OCI-LY7 (cell line): ENCODE measurements around the gene OR10K1. TPM values are rescaled to one million over a fixed set of nuclear protein-coding genes. Genes with fewer than 3 reads are reported as not detected.

Experiments used
- BruUV-seq: library from RNA; stranded (reverse); fragments of 400-500 nt; replicated peaks from 2 replicates; lab custom pipeline; 2021; lab: Mats Ljungman, UMichigan
- CTCF ChIA-PET: fragments of 300-600 bp; sonication (Branson Sonifier 250); formaldehyde crosslinking; loops from one replicate; lab custom pipeline; 2022; ENCODE audit warnings: antibody characterized with exemption; ENCODE audit not compliant: unreplicated experiment; lab: Charles Lee
- POLR2A ChIA-PET: fragments of 300-600 bp; sonication (Branson Sonifier 250); formaldehyde crosslinking; loops from one replicate; lab custom pipeline; 2022; ENCODE audit warnings: antibody characterized with exemption; lab: Charles Lee
- DNase-seq: peaks from one replicate; pipeline ENCODE4 v3.0.0-alpha.2; 2015; ENCODE audit warnings: low spot score
- H2AFZ ChIP-seq: fragments of 200-600 bp; sonication (generic), shearing (Covaris generic); 2 replicates; pipeline ENCODE4 v1.6.1; 2014; ENCODE audit warnings: mild to moderate bottlenecking, antibody characterized with exemption, low read length, moderate library complexity
- H3K27ac ChIP-seq: fragments of 200-600 bp; sonication (generic); 2 replicates; pipeline ENCODE4 v1.5.1; 2014; ENCODE audit warnings: mixed run types, low read depth, mild to moderate bottlenecking, moderate library complexity, low read length, inconsistent platforms; ENCODE audit not compliant: poor library complexity, severe bottlenecking
- H3K36me3 ChIP-seq: fragments of 200-600 bp; sonication (generic); 2 replicates; pipeline ENCODE4 v1.6.1; 2014; ENCODE audit warnings: mild to moderate bottlenecking, antibody characterized with exemption, low read length, moderate library complexity, mixed read lengths; ENCODE audit not compliant: insufficient read depth
- H3K4me1 ChIP-seq: fragments of 200-600 bp; sonication (generic); 2 replicates; pipeline ENCODE4 v1.5.1; 2014; ENCODE audit warnings: mild to moderate bottlenecking, low read length; ENCODE audit not compliant: insufficient read depth, poor library complexity, severe bottlenecking
- H3K4me2 ChIP-seq: fragments of 200-600 bp; sonication (generic); 2 replicates; pipeline ENCODE4 v1.6.1; 2014; ENCODE audit warnings: mild to moderate bottlenecking, low read length
- H3K4me3 ChIP-seq: fragments of 200-600 bp; sonication (generic); 2 replicates; pipeline ENCODE4 v1.5.1; 2014; ENCODE audit warnings: mild to moderate bottlenecking, low read depth, low read length; ENCODE audit not compliant: poor library complexity, severe bottlenecking
- H3K79me2 ChIP-seq: fragments of 200-600 bp; sonication (generic); 2 replicates; pipeline ENCODE4 v1.6.1; 2016; ENCODE audit warnings: low read depth, mild to moderate bottlenecking, low read length, moderate library complexity, mixed read lengths; ENCODE audit not compliant: insufficient read depth
- H3K9me2 ChIP-seq: fragments of 200-600 bp; sonication (generic); 2 replicates; pipeline ENCODE4 v1.6.1; 2016; ENCODE audit warnings: mild to moderate bottlenecking, low read length, mixed read lengths; ENCODE audit not compliant: insufficient read depth
- H3K9me3 ChIP-seq: fragments of 200-600 bp; sonication (generic); 2 replicates; pipeline ENCODE4 v1.6.1; 2014; ENCODE audit warnings: mild to moderate bottlenecking, mixed run types, low read length, mixed read lengths
- H4K20me1 ChIP-seq: fragments of 200-600 bp; sonication (generic); 2 replicates; pipeline ENCODE4 v1.6.1; 2014; ENCODE audit warnings: mild to moderate bottlenecking, antibody characterized with exemption, low read length, moderate library complexity, mixed read lengths; ENCODE audit not compliant: insufficient read depth
- EZH2phosphoT487 ChIP-seq: fragments of 200-600 bp; sonication (generic); IDR thresholded peaks from 2 replicates; pipeline ENCODE4 v1.6.1; 2018; ENCODE audit warnings: low read depth, borderline replicate concordance, mild to moderate bottlenecking, mixed run types, antibody characterized with exemption, low read length, moderate library complexity, mixed read lengths
- intact Hi-C: fragments of 100-400 bp; cut with micrococcal nuclease; formaldehyde crosslinking; loops from one replicate; pipeline ENCODE4 v1.10.0; 2022; ENCODE audit not compliant: unreplicated experiment
- total RNA-seq, 2 experiments: library from RNA; depleted of rRNA in 1 of 2; stranded (reverse); fragments of >200 nt in 1 of 2; shearing (Covaris generic) in 1 of 2; gene quantifications; 2 replicates each; pipeline ENCODE4 v1.2.3, GENCODE V29; 2014 to 2022
- TF ChIP-seq, protein P1 (sequence below): fragments of 200-600 bp; sonication (generic); conservative IDR thresholded peaks from 2 replicates; pipeline ENCODE4 v1.5.1; 2014; ENCODE audit warnings: mild to moderate bottlenecking, antibody characterized with exemption, low read length, moderate library complexity, mixed read lengths

Gene OR10K1
- total RNA-seq, 2 experiments from 2014 or later, result not detected

DNA sequence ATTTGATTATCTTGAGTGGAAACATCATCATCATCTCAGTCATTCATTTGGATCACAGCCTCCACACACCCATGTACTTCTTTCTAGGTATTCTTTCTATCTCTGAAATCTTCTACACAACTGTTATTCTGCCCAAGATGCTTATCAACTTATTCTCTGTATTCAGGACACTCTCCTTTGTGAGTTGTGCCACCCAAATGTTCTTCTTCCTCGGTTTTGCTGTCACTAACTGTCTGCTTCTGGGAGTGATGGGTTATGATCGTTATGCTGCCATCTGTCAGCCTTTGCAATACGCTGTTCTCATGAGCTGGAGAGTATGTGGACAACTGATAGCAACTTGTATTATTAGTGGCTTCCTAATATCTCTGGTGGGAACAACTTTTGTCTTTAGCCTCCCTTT, 29.7 kb downstream of the OR10K1 start:
- H3K36me3 ChIP-seq, result no peaks in the 10 kb centered on the region
- TF ChIP-seq, protein P1, sequence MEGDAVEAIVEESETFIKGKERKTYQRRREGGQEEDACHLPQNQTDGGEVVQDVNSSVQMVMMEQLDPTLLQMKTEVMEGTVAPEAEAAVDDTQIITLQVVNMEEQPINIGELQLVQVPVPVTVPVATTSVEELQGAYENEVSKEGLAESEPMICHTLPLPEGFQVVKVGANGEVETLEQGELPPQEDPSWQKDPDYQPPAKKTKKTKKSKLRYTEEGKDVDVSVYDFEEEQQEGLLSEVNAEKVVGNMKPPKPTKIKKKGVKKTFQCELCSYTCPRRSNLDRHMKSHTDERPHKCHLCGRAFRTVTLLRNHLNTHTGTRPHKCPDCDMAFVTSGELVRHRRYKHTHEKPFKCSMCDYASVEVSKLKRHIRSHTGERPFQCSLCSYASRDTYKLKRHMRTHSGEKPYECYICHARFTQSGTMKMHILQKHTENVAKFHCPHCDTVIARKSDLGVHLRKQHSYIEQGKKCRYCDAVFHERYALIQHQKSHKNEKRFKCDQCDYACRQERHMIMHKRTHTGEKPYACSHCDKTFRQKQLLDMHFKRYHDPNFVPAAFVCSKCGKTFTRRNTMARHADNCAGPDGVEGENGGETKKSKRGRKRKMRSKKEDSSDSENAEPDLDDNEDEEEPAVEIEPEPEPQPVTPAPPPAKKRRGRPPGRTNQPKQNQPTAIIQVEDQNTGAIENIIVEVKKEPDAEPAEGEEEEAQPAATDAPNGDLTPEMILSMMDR, result no peak
- TF ChIP-seq EZH2phosphoT487, result no peak
- DNase-seq, result no peak
- H3K9me2 ChIP-seq, result no peaks in the 10 kb centered on the region
- H3K27ac ChIP-seq, result no peak overlapping the region
- POLR2A ChIA-PET, result no interaction called here
- CTCF ChIA-PET, result no interaction called here
- H4K20me1 ChIP-seq, result no peaks in the 10 kb centered on the region
- no peaks in the 10 kb centered on the region for H3K4me1 ChIP-seq
- intact Hi-C loops, result loop anchor here (10.0 kb wide), 1 partner anchor 287 kb away; no protein-coding TSS in a partner anchor
- H3K4me3 ChIP-seq, result no peak overlapping the region
- H3K4me2 ChIP-seq, result no peak overlapping the region
- H3K79me2 ChIP-seq, result no peaks in the 10 kb centered on the region
- no peaks in the 10 kb centered on the region for H3K9me3 ChIP-seq
- no TSS peak for BruUV-seq
- H2AFZ ChIP-seq, result no peak overlapping the region

DNA sequence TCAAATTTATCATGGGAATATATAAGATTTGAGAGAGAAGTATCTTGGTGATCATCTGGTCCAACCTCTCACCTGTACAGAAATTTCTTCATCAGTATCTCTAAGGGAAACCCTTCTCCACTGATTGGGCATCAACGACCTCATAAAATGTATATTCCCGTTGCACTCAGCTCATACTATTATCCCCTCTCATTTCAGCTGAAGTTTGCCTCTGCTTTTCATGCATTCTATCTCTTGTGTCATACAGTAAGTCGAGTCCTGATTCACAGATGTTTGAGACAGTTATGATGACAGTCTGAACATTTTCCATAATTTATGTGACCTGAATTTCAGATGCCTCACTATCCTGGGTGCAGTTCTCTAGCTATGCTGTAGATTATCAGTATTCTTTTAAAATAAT, 31.4 kb downstream of the OR10K1 start:
- CTCF ChIA-PET, result no interaction called here
- intact Hi-C loops, result loop anchor here (10.0 kb wide), 1 partner anchor 288 kb away; no protein-coding TSS in a partner anchor
- DNase-seq, result no peak
- no peak overlapping the region for H3K4me2 ChIP-seq
- TF ChIP-seq EZH2phosphoT487, result no peak
- TF ChIP-seq, protein P1, result no peak
- H3K79me2 ChIP-seq, result no peaks in the 10 kb centered on the region
- no peak overlapping the region for H3K4me3 ChIP-seq
- H4K20me1 ChIP-seq, result no peaks in the 10 kb centered on the region
- POLR2A ChIA-PET, result interaction anchor here (0.6 kb wide), 1 partner anchor 271 kb away, joined by 3 read pairs; no protein-coding TSS in a partner anchor
- no peaks in the 10 kb centered on the region for H3K9me3 ChIP-seq
- no peak overlapping the region for H2AFZ ChIP-seq
- H3K9me2 ChIP-seq, result 0 out of 2 replicates have a peak, but pooled peaks cover 3% of the 10 kb centered on the region
- H3K4me1 ChIP-seq, result no peaks in the 10 kb centered on the region
- no peaks in the 10 kb centered on the region for H3K36me3 ChIP-seq
- BruUV-seq, result no TSS peak
- H3K27ac ChIP-seq, result no peak overlapping the region

DNA sequence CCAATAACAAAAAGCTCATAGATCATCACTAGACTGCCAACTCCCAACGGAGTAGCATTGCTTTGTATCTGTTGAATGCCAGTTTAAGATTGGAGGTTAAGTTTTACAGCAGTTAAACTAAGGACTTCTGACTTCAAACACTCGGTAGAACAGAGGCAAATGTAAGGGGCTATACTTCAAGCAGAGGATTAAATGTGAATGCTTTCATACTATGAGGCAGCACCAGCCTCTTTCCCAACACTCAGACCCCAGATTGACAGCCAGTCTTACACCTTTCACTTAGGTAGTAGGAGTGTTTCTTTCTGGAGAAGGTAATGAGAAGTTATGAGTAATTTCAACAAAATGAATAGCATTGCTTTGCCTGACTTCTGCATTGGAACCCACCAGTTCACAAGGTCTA, 33.2 kb downstream of the OR10K1 start:
- 0 out of 2 replicates have a peak, but pooled peaks cover 3% of the 10 kb centered on the region for H3K9me2 ChIP-seq
- intact Hi-C loops, result loop anchor here (10.0 kb wide), 1 partner anchor 290 kb away; no protein-coding TSS in a partner anchor
- H3K27ac ChIP-seq, result no peak overlapping the region
- no peaks in the 10 kb centered on the region for H4K20me1 ChIP-seq
- H3K4me1 ChIP-seq, result no peaks in the 10 kb centered on the region
- DNase-seq, result no peak
- ChIA-PET POLR2A (no interaction called here), CTCF (no interaction called here)
- no peaks in the 10 kb centered on the region for H3K79me2 ChIP-seq
- H3K4me2 ChIP-seq, result no peak overlapping the region
- H3K4me3 ChIP-seq, result no peak overlapping the region
- no peak overlapping the region for H2AFZ ChIP-seq
- no peaks in the 10 kb centered on the region for H3K36me3 ChIP-seq
- BruUV-seq, result no TSS peak
- H3K9me3 ChIP-seq, result no peaks in the 10 kb centered on the region
- TF ChIP-seq, protein P1, result no peak
- no peak for TF ChIP-seq EZH2phosphoT487
